Measurements from ENCODE around the gene SHISA4.
A peak's percentile ranks its signal among the peaks of the same experiment; 100 is the strongest.

Gene SHISA4

DNA sequence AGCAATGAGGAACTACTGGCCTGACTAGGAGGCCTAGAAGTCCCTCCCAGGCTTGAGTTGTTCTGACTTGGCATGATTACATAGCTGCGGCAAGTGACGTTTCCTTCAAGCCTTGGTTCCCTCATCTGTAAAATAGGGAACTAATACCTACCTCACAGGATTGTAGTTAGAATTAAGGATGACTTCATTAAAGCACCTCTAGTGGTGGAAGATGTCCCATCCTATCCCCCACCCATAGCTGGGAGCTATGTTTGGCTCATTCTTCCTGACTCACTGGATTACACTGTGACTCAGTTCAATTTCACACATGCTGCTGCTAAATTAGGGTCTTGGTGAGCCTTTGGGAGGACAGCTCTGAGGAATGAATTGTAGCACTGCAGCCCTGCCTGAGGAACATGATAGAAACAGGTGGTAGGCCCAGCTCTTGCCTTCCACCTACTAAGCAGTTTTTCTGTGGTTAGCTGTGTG is 6.0 kb upstream of the SHISA4 start:
- peak; percentile 91 for DNase-seq

DNA sequence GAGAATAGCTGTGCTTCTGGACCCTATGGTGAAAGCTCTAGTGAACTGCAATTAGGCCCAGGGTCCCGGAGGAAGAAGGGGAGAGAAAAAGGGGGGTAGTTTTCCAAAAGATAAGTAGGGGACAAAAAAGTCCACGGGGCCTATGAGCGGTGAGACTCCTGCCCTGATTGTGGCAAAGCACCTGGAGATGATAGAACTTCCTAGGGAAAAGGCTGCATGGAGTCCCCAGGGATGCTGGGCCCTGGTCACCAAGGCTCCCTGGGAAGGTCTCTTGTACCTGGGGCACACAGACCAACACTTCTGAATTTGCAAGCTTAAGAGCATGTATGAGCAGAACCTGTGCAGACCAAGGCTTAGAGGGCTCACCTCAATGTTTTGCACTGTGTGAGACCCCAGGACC is 5.4 kb upstream of the SHISA4 start:
- no peak for DNase-seq

DNA sequence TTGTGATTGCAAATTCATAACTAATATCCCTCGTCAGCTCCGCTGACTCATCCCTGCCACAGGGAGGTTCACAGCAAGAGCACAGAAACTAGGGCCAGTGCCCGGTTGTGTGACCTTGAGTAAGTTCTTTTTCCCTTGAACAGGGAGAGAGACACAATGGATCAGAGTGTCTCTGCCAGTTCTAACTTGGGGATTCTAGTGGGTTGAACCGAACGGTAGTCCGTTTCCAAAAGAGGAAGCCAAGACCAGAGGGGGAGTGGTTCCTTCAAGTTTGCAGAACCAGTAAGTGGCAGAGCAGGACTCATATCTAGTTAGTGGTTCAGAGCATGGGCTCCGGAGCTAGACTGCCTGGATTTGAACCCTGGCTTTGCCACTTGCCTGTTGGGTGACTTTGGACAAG is 4.9 kb upstream of the SHISA4 start:
- DNase-seq: peak; percentile 60

DNA sequence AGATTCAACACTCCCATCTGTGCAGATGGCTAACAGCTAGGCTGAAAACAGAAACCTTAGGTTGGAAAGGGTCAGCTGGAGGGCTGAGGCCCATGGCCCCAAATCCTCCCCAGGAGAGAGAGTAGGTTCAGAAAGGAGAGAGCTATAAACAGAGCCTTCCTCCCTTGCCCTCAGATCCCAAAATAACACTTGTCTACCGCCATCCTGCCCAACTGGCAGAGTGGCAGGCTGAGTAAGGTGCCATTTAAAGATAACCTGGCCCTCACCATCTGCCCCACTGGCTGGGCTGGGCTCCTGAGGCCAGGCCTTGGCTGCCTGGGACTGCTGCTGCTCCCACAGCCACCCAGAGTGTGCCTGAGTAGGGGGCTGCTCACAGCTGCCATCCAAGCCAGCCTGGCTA is 4.3 kb upstream of the SHISA4 start:
- no peak for DNase-seq

DNA sequence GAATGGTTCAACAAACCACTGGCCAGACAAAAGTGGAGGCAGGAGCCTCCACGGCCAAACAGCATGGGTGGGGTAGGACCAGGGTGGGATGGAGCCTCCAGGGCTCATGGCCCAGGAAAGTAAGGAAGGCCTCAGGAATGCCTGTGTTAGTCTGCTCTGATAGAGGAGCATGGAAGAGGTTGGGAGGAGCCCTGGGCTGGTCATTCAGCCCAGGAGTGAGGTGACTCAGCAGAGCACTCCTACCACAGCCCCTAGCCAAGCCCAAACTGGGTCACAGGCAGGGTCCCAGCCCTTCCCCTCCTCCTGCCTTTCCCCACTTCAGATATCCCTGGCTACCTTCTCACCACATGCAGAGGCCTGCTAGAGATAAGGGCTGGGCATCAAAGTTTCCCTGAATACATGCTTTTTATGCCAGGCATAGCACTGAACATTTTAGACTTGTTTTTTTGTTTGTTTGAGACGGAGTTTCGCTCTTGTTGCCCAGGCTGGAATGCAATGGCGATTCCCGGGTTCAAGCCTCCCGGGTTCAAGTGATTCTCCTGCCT is 3.1 kb upstream of the SHISA4 start:
- peak; percentile 69 for DNase-seq

DNA sequence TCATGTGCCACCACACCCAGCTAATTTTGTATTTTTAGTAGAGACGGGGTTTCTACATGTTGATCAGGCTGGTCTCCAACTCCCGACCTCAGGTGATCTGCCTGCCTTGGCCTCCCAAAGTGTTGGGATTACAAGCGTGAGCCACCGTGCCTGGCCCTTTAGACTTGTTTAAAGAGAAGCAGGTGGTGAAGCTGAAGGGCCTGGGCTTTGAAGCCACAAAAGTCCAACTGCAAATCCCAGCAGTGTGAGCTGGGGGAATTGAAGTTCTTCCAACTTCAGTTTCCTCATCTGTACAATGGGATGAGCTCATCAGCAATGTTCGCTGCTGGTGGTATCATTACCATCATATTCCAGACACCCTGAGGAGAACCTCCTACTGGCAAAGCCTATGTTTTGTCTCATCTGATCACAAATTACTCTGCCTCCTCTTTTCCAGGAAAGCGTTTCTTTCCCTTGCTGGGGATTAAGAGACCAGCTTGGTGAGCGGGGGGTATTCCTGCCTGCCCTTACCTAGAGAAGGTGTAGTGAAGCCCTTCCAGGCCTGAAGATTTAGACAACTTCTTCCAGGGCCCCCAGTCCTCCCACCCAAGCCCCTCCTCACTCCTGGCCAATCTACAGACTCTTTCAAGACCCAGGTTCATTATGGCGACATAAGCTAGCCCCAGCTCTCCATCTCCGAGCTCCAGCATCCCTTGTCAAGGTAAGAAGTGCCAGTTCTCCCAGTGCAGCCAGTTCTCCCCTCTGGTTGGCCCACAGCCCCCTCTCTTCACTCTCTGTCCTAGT is 2.4 kb upstream of the SHISA4 start:
- no peak for DNase-seq

DNA sequence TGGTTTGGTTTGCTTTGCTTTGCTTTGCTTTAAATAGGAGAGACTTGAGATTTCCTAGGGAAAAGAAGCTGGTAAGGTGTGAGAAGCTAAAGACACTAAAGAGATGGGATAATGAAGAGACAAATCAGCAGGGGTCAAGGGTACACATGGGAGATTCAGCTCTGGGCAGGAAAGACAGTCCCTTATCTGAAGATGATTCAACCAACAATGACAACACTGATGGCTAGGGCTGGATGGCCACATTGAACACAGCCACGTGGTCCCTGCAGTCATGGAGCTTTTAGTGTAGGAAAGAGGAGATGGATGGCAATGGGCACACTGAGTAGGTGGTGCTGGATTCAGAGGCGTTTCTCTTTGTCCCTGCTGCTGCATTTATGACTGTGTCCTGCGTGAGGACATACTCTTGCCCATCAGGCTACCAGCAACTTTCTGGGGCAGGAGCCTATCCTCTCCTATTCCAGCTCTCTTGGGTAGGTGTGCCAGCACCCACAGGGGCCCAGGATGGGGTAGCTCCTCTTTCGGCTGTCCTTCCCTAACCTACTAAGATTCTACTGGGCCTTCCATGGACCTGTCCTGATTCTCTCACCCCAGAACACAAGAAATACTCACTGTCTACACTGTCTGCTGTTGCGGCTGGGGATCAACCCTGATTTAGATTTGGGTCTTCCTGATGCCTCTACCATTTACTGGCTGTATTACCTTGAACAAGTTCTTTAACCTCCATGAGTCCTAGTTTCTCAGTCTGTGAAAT is 1.4 kb upstream of the SHISA4 start:
- DNase-seq: no peak

DNA sequence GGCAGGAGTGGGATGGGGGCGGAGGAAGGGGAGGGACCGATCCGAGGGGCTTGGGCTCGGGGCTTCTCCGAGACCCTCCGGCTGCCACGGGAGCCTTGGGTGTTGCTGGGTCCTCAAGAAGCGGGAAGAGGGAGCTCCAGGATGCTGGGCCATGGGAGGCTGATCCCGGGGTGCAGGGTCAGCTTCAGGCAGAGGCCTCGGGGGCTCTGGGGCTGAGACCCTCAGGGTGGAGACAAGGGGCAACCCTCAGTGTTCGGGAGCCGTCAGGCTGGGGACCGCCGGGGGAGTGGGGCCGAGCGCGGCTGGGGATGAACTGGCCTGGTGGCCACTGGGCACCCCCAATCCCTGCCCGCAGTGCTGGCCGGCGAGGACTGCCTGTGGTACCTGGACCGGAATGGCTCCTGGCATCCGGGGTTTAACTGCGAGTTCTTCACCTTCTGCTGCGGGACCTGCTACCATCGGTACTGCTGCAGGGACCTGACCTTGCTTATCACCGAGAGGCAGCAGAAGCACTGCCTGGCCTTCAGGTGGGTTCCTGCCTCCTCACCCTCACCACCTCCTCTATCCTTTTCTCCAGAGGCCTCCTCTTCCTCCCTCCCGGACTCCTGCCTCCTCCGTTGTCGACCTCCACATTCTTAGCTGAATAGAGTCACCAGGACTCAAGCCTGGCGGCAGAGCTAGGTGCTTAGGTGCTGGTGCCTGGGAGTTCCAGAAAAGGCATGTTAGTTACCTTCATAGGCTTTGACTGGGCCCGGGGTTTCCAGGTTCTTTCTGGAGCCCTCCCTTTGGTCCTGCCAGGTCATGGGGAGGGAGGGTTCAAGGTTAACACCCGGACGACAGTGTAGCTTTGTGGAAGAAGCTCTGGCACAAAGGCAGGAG is 631 bp downstream of the SHISA4 start:
- DNase-seq: no peak

DNA sequence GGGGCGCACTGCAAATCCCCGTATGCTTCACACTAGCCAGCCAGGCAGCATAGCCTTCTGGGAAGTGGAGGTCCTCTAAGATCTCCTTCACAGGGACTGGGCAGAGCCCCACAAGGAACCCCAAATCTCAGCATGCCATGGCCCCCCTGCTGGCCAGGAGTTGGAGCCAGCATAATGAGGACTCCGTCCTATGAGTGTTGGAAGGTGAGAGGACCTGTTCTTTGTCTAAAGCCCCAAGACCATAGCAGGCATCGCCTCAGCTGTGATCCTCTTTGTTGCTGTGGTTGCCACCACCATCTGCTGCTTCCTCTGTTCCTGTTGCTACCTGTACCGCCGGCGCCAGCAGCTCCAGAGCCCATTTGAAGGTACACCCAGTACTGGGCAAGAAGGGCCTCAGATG is 1.5 kb downstream of the SHISA4 start:
- DNase-seq: no peak

DNA sequence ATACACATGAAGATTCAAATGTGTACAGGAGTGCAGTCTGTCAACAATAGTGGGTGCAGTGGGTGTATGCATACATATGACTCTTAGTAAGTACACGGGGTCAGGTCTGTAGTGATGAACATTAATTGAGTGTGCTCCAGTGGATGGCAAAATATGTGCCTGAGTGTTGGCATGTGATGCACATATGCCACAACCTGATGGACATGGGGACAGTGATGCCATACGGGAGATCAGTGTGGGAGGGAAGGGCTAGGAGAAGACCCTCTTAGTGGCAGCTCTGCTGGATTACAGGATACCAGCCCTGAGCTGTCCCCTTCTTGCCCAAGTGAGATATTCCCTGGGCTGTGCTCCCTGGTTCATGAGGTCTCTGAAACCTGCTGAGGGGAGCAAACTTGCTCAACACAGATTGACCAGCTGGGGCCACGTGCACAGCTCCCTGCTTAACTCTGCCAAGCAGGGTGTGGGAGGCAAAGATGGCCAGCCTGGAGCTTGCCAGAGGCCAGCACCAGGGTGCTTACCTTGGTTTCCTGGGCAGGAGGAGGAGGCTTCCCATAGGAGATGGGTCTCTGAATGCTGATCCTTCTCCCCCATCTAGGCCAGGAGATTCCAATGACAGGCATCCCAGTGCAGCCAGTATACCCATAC is 2.2 kb downstream of the SHISA4 start:
- no peak for DNase-seq

DNA sequence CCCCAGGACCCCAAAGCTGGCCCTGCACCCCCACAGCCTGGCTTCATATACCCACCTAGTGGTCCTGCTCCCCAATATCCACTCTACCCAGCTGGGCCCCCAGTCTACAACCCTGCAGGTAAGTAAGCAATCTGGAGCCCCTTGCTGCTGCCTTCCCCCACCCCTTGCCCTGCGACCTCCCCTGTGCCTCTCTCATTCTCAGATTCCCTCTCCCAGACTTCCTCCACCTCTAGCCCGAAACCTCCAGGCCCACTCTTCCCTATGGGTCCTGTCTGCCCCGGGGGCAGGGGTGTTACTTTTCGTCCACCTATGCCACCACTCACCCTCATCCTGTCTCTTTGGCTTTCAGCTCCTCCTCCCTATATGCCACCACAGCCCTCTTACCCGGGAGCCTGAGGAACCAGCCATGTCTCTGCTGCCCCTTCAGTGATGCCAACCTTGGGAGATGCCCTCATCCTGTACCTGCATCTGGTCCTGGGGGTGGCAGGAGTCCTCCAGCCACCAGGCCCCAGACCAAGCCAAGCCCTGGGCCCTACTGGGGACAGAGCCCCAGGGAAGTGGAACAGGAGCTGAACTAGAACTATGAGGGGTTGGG is 2.9 kb downstream of the SHISA4 start:
- no peak for DNase-seq

DNA sequence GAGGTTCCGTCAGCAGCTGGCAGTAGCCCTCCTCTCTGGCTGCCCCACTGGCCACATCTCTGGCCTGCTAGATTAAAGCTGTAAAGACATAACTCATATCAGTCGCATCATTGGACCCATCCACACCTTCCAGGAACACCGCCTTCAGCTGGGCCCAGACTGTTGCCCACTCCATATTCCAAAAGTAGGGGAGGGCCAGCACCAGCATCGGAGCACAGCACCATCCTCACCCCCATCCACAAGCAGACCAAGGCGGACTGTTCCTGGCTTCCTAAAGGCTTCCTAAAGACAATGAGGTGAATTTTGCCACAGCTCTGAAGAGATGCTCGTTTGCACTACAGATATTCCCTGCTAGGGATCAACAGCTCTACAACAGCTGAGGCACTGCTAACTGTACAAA is 3.5 kb downstream of the SHISA4 start:
- DNase-seq: no peak

DNA sequence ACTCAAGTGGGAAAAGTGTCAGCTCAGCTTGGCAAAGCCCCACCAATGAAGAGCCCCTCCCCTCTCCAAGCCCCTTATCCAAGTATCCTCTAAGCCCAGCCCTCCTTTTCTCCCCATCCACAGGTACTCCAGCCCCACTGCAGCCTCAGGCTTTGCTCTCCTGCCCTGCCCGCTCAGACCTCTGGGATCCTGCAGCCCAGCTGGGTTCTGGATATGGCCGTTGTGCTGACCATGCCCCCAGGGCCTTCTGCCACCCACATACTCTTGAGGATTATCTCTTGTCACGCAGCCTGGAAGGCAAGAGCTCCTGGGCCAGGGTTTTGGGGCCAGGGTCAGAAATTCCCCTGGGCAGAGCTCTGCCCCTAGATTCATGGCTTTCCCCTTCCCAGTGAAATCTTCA is 4.7 kb downstream of the SHISA4 start:
- DNase-seq: no peak

DNA sequence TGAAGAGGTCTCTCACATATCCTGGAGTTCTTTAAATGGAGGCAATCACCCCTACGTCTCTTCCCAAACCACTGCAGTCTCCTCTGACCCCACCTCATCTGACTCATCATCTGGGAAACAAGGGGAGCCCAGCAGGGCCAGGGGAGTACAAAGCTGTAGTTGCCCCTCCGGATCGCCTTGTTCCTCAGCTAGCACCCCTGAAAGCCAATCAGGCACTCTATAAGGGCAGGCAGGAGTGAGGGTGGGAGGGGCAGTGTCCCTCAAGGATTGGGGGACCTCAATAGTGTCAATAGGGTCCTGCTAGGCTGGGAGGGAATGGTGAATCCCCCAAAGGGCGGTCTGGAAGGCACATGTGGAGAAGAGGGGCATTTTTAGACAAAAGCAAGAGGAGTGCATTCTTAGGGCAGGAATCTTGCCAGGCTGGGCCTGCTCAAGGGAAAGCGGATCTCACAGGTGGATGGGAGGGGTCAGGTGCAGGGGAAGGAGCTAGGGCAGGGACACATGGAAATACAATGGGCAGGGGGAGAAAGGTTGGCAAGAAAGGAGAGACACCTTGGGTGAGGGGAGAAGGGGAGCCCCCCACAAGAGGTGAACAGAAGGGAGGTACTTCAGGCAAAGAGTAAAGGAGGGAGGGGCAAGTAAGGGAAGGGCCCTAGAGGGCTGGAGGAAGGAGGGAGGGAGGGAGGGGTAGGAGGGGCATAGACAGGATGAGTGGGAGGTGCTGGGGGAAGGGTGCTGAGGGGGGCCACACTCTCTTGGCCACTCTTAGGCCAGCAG is 5.8 kb downstream of the SHISA4 start:
- DNase-seq: no peak

DNA sequence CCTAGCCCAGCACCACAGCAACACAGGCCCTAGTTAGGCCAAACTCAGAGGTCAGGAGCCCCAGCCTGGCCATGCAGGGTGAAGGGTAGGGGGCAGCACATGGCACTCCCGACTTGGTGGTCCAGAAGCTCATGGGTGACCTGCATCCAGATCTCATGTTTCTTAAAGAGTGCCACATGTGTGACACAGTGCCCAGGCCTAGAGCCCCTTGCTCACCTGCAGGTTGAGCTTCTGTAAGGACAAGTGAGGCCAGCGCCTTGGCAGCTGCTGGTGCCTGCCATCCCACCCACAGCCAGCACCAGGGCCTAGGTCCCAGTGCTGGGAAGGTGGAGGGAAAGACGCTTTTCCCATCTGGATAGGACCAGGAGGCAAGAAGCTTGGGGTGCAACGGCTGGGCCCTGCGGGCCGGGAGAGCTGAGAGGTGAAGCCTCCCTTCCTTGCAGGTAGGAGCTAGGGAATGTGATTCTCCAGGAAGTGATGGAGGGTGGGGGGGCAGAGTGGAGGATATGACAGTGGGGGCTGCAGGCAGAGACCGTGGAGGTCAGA is 6.5 kb downstream of the SHISA4 start:
- no peak for DNase-seq

DNA sequence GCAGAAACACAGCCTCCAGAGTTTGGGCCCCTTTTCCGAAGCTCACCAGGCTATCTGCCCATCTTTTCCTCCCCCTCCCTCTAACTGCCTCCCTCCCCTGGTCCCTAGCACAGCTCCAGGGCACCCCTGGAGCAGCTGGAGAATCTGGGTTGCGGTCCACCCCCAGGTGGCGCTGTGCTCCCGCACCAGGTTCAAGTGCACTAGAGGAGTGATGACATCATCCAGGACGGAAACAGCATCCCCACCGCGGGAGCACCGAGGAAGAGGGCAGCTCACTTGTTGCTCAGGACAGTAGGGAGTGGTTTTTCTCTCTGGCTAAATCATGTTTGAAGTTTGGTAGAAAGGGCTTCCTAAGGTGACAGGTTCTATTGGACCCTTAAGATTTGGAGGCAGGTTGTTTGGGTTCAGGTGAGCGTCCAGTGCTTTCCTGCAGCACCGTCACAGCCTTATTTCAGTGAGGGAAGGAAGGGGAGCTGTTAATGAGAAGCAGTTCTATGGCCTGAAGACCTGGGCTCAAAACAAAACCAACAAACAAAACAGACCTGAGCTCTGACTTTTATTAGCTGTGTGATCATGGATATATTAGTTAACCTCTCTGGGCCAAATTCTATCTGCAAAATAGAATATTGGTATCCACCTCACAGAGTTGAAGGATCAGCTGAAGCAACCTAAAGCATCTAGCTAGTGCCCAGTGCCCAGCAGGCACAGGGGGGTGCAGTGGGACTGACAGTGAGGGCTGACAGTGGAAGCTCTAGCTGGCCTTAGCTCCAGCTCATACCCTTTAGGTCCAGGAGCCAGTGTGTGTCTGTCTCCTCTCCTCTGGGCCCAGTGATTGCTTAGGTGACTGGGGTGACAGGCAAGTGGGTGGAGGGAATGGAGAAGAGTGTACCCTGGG is 7.5 kb downstream of the SHISA4 start:
- DNase-seq: peak; percentile 91

DNA sequence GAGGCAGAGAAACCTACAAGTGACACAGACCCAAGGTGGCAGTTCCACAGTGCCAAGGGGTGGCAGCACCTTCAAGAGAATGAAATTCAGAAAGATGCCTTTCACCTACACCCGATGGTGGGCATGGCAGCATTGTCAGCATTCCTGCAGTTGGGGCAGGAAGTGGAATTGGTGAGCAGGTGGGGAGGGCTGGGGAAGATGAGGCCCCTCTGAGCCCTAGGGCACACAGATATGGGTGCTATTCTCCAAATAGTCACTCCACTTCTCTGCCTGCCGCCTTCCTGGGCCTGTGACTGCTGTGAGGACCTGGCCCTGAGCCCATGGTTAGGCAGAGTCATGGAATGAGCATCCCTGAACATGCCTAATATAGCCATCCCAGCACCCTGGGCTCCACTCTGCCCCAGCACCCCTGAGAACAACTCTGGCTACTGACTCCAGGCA is 8.3 kb downstream of the SHISA4 start:
- peak; percentile 92 for DNase-seq

DNA sequence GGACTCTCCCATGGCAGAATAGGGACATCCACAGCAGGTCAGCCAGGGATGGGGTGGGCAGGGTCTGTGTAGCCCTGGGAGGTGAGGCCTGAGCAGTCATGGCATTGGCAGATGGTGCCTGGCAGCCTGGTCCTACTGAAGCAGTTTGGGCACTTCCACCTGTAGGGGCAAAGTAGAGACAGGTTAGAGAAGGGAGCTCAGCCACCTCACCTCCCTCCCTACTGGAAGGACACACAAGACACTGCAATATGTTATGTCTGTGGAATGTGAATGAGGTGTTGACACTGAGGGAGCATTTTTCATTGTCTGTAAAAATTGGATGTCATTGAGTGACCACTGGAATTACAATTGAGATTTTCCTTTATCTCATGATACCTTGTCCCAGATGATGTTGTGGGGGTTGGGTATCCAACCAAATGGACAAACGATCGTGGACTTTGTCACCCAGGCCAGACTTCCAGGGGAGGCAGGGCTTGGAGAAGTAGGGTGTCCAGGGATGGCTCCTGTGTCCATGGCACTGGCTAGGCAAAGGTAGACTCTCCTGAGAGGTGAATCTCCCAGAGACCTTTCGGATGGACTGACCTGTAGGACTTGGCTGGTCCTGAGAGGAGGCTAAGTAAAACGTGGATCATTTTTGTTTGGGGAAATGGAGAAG is 9.7 kb downstream of the SHISA4 start:
- no peak for DNase-seq

DNA sequence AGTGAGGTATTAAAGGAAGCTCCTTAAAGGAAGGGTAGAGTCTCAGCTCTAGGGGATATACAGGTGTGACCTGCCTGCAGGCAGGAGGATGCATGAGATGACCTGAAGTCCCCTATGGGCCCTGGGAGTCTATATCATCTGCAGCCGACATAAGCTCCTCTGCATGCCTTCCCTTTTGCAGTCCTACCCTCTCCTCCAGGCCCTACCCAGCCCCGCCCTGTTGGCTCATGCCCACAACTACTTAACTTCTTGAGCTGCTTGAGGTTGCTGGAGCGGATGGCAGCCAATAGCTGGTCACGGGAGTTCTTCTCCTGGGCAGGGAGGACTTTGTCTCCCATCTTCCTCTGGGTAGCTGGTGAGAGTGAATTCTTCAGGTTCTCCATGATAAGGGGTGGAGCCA is 10.3 kb downstream of the SHISA4 start:
- DNase-seq: no peak

Data from fibroblast of skin of back (primary cell).